Measurements from ENCODE around the gene MBNL1.

MBNL1 gene

DNA sequence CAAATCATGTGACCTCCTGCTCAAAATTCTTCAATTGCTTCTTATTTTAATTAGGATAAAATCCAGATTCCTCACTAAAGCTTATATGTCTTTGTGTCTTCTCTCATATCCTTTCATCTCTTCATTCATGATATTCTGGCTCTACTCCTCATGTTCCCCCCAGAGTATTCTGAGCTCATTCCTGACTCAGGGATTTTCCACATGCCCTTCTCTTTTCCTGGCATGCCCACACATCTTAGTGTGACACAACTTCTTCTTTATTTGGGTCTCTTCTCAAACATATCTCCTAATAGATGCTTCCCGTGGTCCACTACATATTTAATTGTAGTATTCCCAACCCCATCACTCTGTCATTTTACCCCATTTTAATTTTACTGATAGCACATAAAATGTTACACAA lies 15.2 kb upstream of the MBNL1 start:
- DNase-seq (ENCODE audit: low spot score): no peak

DNA sequence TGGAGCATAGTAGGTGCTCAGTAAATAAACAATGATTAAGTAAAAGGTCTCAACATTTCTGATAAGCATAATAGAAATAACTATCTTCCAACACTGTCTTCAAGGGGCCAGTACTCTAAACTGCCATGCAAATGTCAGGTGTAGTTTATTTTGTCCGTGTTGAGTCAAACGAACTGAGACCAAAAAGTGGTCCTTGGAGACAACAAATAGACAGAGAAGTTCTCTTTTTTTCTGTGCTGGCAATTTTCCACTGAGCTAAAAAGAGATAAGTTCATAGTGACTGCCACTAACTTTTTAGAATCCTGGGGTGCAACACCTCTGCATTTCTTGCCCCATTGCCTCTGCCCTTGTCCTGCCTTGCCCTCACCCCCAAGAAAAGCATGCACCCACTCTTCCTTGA lies 14.7 kb upstream of the MBNL1 start:
- no peak for DNase-seq (ENCODE audit: low spot score)

DNA sequence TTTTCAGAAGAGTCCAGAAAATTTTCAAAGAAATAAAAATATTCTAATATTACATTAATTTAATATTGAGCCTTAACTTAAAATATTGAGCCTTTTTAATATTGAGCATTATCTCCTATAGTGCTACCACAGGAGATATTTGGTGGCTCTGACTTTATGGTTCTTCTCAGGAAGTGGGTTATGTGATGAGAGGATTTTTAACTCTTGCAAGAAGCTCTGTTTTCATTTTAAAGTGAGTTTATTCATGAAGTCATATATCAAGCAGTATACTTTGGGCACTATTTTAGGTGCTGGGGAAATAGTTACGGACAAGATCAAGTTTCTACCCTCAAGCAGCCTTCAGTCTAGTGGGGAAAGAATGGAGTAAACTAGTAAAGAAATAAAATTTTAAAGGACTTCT lies 13.4 kb upstream of the MBNL1 start:
- DNase-seq (ENCODE audit: low spot score): no peak

DNA sequence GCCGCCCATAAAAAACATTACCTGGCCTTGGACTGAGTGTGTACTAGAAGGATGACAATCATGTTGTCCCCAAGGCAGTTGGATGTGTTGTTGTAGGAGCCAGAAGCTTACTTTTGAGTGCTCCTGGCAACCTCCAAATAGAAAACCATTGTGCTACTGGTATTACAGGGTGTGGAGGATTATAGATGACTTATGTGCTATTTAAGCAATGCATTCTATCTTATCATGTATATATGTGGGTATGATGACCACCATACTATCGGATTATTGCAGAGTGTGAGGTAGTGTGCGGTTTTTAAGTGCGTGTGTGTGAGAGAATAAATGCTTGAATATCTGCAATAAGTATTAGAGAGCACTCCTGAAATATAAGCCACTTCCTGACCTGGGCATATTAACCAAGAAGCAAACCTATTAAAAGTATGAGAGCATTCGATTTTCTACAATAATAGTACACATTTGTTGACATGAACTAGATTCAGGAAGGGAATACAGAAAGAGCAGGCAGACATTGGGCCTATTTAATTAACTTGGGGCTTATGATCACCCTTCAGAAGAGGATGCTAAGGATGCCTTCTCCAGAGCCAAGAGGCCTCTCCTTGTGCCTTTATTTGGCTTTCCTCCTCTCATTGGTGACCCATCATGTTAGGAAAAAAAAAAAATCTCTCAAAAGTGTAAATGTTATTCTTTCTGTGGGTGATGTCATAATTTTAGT lies 11.7 kb upstream of the MBNL1 start:
- DNase-seq (ENCODE audit: low spot score): no peak

DNA sequence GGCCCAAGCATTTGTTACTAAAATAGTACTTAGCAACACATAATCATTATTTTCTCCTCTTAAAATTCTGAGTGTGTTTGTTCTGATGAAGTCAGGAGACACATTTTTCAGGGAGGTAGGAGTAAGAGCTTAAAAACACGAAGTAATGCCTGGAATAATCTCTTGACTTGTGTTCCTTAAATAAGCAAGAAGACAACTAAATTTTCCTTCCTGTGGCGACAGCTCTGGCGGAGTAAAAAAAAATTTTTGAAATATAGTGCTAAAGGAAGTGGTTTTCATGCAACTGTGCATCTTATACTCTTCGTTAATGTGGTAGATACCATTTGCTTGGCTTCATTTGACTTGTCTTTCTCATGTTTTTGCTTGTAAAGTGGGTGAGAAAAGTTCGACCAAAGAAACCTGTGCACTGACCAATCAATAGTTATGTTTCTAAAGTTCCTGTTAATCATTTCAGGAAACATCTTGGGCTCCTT lies 11.1 kb upstream of the MBNL1 start:
- no peak for DNase-seq (ENCODE audit: low spot score)

DNA sequence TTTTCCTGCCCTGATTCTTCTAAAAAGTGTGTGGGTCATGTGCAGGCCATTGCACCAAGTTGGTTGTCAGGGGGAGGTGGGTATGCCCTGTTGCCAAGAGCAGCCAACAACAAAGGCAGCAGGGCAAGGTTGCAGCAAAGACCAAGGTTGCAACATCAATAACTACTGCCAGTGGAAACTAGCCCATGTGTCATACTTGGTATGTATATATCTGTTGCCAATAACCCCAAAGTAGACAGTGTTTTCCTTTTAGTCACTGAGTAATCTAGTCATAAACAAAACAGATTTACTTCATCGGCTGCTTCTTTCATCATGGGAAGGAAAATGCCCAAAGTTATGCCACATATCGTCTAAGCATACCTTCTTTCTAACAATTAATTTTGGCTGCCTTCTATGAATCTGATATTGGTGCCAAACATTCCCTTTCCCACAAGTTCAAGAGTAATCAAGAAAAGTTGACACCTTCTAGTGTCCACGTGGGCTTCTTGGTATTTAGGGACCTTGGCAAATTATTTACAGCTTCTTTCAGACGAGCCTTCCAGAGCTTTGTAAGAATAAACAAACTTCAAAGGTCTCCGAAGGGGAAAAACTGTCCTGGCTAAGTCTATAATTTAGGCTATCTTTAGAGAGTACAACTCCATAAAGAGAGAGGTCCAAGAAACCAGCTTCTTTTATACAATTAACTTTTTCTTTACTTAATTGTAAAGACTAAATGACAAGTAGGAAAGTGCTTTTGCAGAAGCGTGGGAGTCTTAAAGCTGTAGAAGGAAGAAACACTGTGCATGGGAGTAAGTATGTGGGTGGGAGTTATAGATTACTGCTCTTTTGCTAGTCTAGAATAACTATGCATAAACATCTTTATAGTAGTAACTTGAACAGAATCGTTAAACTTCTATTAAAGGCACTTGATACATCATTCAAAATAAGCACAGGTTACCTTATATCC lies 10.0 kb upstream of the MBNL1 start:
- no peak for DNase-seq (ENCODE audit: low spot score)

DNA sequence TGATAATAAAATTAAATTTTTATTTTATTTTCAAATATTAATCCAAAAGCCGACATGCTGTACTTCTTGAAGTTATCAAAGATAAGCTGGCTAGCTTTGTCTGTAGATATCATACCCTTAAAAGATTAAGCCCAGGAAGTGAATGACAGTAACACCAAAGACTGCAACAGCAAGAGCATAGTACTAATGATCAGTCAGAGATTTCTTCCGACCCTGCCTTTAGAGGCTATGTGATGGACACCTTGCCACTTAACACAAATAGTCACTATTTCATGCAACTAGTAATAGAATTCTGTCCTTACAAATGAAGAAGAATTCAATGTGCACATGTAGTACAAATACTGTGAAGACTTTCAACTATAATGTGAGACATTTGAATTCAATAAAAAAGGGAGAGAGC lies 9.3 kb upstream of the MBNL1 start:
- DNase-seq (ENCODE audit: low spot score): no peak

DNA sequence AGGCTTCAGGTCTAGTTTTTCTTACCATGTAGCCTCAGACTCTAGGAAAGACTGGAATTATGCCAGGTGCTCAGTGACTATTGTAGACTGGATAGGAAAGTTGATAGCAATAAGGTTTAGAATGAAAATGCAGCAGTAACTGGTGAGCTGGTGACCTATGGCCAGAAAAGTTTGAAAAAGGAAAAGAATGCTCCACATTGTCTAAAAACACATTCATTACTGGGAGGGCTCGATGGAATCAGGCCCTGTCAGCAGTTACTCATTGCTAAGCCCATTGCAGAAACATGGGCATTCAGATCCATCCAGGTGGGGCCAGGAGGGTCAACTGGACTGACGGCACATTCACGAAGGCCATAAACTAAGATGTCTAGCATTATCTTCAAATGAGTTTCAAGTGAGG lies 8.7 kb upstream of the MBNL1 start:
- DNase-seq (ENCODE audit: low spot score): no peak

DNA sequence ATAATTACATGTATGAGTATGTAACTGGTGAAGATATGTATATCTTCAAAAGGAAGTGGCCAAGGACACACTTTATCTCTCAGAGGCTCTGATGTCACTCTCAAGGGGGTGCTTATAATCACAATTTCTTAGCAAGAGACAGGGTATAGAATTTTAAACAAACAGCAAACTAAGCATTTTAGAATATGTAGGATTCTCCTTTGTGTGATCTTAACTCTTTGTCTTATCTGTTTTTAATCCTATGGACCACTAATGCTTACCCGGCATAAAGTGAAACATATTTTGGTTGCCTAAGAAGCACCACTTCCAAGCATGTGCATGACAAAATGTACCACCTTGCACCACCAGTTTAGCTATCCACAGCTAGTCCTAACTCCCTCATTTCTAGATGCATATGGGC lies 8.2 kb upstream of the MBNL1 start:
- no peak for DNase-seq (ENCODE audit: low spot score)

DNA sequence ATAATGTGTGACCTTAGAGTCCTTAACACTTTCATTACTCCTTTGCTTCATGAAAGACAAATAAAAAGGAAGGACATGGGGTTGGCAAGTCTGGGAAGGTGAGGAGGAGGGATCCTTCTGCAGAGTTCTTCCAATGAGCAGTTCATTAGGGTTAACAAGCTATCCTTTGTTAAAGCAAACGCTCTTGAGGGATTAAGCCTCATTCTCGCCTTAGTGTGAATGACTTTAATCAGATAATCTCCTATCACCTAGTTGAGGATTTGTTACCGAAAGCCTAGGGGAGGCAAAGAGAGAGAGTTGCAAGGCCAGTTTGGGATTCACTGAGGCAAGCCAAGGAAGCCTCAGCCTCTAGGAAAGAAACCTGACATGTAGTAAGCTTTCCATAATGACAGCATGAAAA lies 7.4 kb upstream of the MBNL1 start:
- DNase-seq (ENCODE audit: low spot score): no peak

DNA sequence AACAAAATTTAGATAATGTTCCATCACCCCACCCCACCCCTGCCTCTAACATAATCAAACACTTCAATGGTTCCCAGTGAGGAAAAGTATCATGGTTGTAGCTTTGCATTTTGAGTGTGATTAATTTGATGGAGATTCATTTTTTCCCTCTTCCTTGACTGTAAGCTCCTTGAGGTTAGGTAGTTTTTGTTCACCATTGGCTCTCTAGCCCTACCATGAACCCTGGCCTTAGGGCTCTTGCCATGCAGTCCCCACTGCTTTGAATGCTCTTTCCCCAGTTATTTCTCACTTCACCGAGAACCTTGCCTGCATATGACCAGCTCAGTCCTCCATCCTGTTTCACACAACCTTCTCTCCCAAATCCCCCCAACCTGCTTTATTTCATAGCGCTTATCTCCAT lies 5.0 kb upstream of the MBNL1 start:
- no peak for DNase-seq (ENCODE audit: low spot score)

DNA sequence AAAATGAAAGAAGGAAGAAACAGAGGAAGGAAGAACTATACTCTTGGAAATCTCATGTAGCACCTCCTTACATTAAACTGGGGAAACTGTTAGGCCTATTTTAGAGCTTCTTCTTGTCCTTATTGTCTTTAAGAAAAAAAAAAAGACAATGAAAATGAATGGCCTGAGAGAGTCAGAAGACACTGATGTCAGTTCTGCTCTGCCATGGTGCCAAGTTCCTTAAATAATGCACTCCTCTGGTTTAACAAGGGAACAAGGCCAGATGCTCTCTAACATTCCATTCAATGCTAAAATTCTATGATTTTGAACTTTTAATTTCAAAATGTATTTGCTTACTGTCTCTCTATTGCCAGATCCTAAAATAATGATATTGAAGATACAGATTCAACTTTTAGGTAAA lies 4.4 kb upstream of the MBNL1 start:
- DNase-seq (ENCODE audit: low spot score): no peak

DNA sequence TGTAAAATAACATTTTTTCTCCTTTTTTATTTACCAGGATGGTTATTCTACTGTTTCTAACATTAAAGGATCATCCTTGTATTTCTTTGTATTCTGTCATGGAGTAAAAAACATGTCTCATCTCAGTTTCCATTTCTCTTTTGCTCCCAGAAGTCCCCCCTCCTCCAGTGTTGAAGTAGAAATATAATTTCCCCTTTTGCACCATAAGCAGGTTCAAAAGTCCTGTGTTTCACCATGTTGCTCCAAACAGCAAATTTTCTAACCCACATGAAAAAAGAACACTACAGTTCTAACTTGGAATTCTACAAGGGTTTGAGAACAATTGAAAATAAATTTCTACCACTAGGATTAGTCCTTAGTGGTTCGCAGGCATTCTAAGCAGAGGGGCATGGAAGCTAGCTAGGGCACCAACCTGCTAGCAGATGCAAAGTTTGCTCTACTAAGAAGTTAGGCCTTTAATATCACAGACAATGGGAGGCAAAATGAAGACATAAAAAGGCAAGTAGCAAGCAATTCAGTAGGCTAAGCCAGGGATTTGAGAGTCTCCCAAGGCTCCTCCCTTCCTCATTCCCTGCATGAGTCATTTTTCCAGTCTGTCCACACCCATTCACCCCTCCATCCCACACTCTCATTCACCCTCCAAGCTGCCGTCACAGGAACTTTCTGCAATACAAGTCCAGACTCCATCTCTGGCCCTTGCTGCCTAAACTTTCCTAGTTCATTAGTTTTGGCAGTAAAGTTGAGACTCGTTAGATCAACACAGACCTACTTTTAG lies 2.3 kb upstream of the MBNL1 start:
- DNase-seq (ENCODE audit: low spot score): peak; percentile 75

DNA sequence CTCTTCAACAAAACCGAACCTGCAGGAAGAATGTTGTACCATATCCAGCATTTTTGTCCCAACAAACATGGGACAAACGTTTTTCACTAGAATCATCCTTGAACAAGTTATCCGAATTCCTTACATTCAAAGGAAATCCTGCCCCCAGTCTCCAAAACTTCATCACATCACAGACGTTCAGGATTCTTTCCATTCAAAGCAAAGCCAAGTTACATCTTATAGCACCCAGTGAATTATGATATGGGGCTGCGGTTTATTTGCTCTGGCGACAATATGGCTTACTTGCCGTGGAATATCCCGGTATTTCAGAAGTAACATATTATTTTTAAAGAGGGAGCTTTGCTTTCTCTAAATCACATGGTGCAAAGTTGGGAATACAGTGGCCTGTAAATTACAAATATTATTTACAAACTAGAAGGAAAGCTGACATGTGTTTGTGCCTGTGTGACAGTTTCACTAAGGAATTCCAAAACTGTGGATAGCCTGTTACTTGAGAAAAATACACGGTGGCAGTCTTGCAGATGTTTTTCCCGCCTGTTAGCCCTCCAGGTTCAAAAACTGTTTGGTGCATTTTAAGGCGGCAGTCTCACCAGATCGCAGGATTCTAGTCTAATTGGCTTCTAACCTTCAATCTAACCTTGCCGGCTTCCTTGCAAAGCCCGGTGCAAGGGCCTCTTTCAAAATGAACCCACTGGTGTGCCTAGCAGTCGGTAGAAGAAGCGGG lies 736 bp upstream of the MBNL1 start:
- DNase-seq (ENCODE audit: low spot score): no peak

DNA sequence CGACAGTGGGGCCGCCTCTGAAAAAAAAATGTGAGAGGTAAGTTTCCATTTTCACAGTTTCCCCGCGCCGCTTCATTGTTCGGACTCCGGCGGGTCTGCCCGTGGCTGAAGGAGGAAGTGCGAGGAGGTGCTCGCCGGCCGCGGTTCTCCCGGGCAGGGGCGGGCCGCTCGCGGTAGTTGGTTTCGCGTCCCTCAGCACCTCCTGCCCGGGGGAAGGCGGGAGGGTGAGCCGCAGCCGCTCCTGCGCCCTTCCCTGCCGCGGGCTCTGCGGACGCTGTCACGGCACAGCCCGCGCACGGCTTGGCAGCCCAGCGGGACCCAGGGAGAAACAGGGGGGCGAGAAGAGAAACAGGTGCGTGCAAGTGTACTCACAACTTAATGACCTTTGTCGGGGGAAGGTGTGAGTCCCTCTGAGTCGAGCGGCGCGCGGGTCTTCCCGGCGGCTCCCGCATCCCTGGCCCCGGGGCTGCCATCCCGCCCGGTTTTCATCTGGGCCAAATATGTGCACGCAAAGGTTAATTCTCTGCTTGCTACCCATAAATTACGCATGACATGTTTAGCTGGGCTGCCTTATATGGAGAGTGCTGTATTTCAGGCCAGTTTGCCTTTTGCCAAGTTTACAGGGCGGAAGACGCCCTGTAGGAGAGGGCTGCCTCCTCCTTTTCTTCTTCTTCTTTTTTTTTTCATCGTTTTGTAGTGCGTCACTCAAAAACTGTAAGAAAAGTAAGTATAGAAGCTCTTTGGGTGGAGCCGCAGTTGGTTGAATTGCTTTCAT lies 514 bp downstream of the MBNL1 start:
- no peak for DNase-seq (ENCODE audit: low spot score)

DNA sequence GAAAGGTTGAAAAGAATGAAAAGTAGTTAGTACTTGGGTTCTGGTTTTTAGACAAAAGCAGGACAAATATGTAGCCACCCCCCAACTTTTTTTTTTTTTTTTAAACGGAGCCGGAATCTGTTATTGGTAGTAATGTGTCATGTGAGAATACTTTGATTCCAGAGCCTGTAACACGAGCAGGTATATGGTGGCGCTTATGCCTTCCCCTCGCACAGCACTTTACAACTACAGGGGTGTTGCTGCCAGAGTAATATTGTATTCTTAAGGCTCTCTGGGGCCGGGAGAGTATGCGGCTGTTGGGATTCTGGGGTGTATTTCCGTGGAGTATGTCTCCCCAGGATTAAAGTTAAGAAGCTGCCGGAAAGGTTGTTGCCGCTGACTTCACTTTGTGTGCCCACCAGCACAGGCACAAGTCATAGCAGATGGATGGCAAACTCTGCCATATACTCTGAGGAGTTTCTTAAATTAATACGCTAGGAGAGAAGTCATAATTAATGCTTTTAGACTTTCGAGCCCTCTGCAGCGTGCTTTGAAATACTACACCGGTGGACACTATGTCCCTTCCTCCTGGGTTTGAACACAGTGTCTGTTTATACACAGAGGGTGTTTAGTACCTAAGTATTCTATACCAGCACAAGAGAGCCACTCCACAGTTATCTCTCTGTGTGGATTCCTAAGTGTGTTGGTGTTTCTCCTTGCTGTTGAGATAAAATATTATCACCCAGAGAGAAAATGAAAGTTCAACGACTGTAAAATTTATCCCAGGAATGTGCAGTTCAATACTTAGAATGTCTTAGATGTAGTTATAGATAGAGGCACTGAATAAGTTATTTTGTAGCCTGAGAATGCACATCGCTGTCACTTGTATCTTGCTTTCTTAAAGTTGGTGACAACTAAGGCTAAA lies 1.4 kb downstream of the MBNL1 start:
- DNase-seq (ENCODE audit: low spot score): peak; percentile 69

DNA sequence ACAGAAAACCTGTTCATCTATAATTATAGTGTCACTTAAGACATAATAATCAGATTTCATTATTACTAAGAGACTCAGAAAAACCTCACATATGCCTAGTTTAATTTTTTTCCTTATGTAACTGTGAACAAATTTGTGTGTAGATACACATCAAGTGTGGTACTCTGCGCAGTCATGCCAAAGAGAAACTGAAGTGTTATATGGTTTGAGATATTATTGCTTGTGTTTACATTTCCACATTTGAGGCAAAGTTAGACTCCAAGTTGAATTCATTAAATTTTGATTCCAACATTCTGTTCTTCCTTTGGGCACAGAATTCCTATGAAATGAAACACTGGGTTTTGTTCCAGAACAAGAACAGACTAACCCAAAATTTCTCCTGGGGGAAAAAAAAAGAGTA lies 2.2 kb downstream of the MBNL1 start:
- no peak for DNase-seq (ENCODE audit: low spot score)

DNA sequence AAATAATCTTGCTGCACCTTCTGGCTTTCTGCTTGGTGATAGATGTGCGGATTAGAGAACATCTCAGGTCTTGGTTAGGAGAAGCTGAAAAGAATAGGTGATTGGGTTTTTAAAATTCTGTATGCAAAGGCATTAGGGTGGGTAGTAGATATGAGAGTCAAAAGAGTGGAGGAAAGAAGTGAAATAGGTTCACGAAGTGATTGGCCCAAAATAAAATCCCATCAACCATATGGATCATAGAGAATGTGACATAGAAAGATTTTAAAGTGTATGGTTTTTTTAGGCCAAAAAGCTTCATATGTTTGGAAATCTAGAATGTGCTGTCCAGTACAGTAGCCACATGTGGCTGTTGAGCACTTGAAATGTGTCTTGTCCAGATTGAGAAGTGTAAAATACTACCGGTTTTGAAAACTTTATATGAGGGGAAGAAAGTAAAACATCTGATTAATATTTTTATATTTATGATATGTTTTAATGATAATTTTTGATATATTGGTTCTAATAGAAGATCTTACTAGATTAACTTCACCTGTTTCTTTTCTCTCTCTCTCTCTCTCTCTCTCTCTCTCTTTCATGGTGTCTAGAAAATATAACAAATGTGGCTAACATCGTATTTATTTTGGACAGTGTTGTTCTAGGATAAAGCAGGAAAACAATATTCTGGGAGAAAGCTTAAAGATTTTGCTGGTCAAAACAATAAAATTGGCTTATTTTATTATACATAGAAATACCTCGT lies 2.9 kb downstream of the MBNL1 start:
- no peak for DNase-seq (ENCODE audit: low spot score)

DNA sequence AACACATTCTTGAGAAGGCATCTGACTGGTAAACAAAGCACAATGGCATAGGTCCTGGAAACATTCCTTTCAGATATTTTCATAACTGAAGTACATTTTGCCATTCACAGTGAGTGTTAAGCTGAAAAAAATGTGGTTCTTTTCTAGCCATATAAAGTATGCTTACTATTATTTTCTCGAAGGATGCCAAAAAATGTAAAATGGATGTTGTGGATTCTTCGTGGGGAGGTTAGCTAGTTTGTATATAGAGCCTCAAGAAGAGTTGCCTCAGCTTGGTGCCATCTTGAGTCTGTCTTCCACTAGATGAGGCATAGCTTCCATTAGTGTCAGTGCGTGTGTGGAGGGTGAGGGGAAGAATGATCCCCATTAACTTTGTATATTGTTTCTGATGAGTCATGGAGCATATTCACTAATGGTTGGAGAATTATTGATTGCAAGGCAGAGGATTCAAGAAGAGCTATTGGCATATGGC lies 4.1 kb downstream of the MBNL1 start:
- no peak for DNase-seq (ENCODE audit: low spot score)
